Chondrocyte (in vitro differentiated cells): ENCODE measurements around the gene ACVR1. TPM values are rescaled to one million over a fixed set of nuclear protein-coding genes. Genes with fewer than 3 reads are reported as not detected.

ENCODE experiments used
- DNase-seq: peaks from one replicate; pipeline ENCODE4 v3.0.0; 2021; ENCODE audit warnings: mixed read lengths, low spot score
- H3K27ac Mint-ChIP-seq: one replicate; pipeline ENCODE4 v1.8.0; 2021; ENCODE audit warnings: mild to moderate bottlenecking, moderate library complexity, mixed read lengths; ENCODE audit not compliant: unreplicated experiment
- H3K27me3 Mint-ChIP-seq: 2 replicates; pipeline ENCODE4 v1.8.0; 2021; ENCODE audit warnings: low read depth, mixed read lengths
- H3K36me3 Mint-ChIP-seq: 2 replicates; pipeline ENCODE4 v1.8.0; 2021; ENCODE audit warnings: low read depth, mixed read lengths
- H3K4me1 Mint-ChIP-seq: 2 replicates; pipeline ENCODE4 v1.8.0; 2021; ENCODE audit warnings: low read depth, mild to moderate bottlenecking, mixed read lengths
- H3K4me3 Mint-ChIP-seq: one replicate; pipeline ENCODE4 v1.8.0; 2021; ENCODE audit warnings: mild to moderate bottlenecking, moderate library complexity, mixed read lengths; ENCODE audit not compliant: unreplicated experiment
- H3K9me3 Mint-ChIP-seq: 2 replicates; pipeline ENCODE4 v1.8.0; 2021; ENCODE audit warnings: low read depth, mixed read lengths
- CTCF ChIP-seq: fragments of 200-600 bp; sonication (generic); IDR thresholded peaks from 2 replicates; pipeline ENCODE4 v1.5.0; 2021; ENCODE audit warnings: antibody characterized with exemption, mild to moderate bottlenecking, moderate library complexity
- total RNA-seq: library from RNA; stranded (reverse); gene quantifications from 3 replicates; pipeline ENCODE4 v1.2.1, GENCODE V29; 2021

ACVR1 gene
- total RNA-seq, 1 donor from 2014 or later: 81.7 TPM

- Mint-ChIP-seq H3K36me3 (peaks cover 62% of the 10 kb centered on the region), H3K27me3 (no peaks in the 10 kb centered on the region), H3K4me1 (peaks cover 6% of the 10 kb centered on the region), H3K27ac (no peak overlapping the region), H3K9me3 (peaks cover 18% of the 10 kb centered on the region), H3K4me3 (no peak overlapping the region)
- no peak for DNase-seq
- no peak for TF ChIP-seq CTCF
Observed at GRCh38 chr2:157733263-157733662, 142.9 kb downstream of the ACVR1 start.

GRCh38 chr2:157732596-157732995 is 143.5 kb downstream of the ACVR1 start:
- no peak for TF ChIP-seq CTCF
- Mint-ChIP-seq H3K4me1 (peaks cover 8% of the 10 kb centered on the region), H3K4me3 (no peak overlapping the region), H3K27ac (no peak overlapping the region), H3K27me3 (no peaks in the 10 kb centered on the region), H3K9me3 (peaks cover 18% of the 10 kb centered on the region), H3K36me3 (peaks cover 56% of the 10 kb centered on the region)
- no peak for DNase-seq

- TF ChIP-seq CTCF: no peak
- no peak overlapping the region for H3K27ac Mint-ChIP-seq
- H3K4me1 Mint-ChIP-seq: peaks cover 24% of the 10 kb centered on the region
- H3K4me3 Mint-ChIP-seq: no peak overlapping the region
- peaks cover 31% of the 10 kb centered on the region for H3K9me3 Mint-ChIP-seq
- H3K27me3 Mint-ChIP-seq: no peaks in the 10 kb centered on the region
- DNase-seq: no peak
- peaks cover 36% of the 10 kb centered on the region for H3K36me3 Mint-ChIP-seq
Observed at GRCh38 chr2:157727693-157728092, 148.4 kb downstream of the ACVR1 start.

GRCh38 chr2:157726946-157727345 is 149.2 kb downstream of the ACVR1 start:
- no peak for DNase-seq
- peaks cover 39% of the 10 kb centered on the region for H3K36me3 Mint-ChIP-seq
- peaks cover 37% of the 10 kb centered on the region for H3K9me3 Mint-ChIP-seq
- no peak overlapping the region for H3K4me3 Mint-ChIP-seq
- no peak for TF ChIP-seq CTCF
- H3K4me1 Mint-ChIP-seq: peaks cover 27% of the 10 kb centered on the region
- no peaks in the 10 kb centered on the region for H3K27me3 Mint-ChIP-seq
- H3K27ac Mint-ChIP-seq: no peak overlapping the region

GRCh38 chr2:157725846-157726245 is 150.3 kb downstream of the ACVR1 start:
- H3K27me3 Mint-ChIP-seq: no peaks in the 10 kb centered on the region
- TF ChIP-seq CTCF: no peak
- H3K27ac Mint-ChIP-seq: peak overlapping the region; percentile 24
- H3K9me3 Mint-ChIP-seq: peaks cover 37% of the 10 kb centered on the region
- H3K4me3 Mint-ChIP-seq: no peak overlapping the region
- H3K4me1 Mint-ChIP-seq: peaks cover 27% of the 10 kb centered on the region
- peaks cover 36% of the 10 kb centered on the region for H3K36me3 Mint-ChIP-seq
- DNase-seq: no peak
